Measurements from ENCODE around the gene MYOD1. TPM values are rescaled to one million over a fixed set of nuclear protein-coding genes. Genes with fewer than 3 reads are reported as not detected.

MYOD1 gene
- total RNA-seq (not detected), polyA plus RNA-seq (not detected)
- long read RNA-seq, donor 1: 0 reads
- long read RNA-seq, donor 2: 0 reads
- long read RNA-seq, donor 3: 0 reads
- long read RNA-seq, donor 4: 0 reads
- long read RNA-seq, donor 5: 0 reads
- long read RNA-seq, donor 6: 0 reads
- long read RNA-seq, donor 7: 0 reads
- long read RNA-seq, donor 8: 0 reads
- long read RNA-seq, donor 9: 0 reads
- long read RNA-seq, donor 10: 0 reads

GRCh38 chr11:17719028-17719937, at the start of gene MYOD1:
TSS of gene MYOD1 (plus strand) at chr11:17719571. CDS start at chr11:17719783, 212 bp downstream.
- H3K4me3 ChIP-seq: no peak within 1 kb of the TSS
- DNase-seq: no peak
- H3K27ac ChIP-seq: no peak within 1 kb of the TSS
- H3K4me1 ChIP-seq (replicated peaks in 1 of 2): peaks cover 0 to 5% of the 10 kb centered on the region in 2 donors
- intact Hi-C loops (cut with DNase I): loop anchor here in 1 of 2 donors (10.0 kb wide), 1 partner anchor 124 kb away; no protein-coding TSS in a partner anchor
- no peaks in the 10 kb centered on the region for H3K9me3 ChIP-seq (replicated peaks in 1 of 3)
- H3K27me3 ChIP-seq: peaks cover 60% of the 10 kb centered on the region
- TF ChIP-seq CTCF (IDR thresholded peaks at IDR 0.05) (no peak), POLR2A (IDR thresholded peaks at IDR 0.05) (no peak)
- 2 to 9% (median 3%) methylated on average over 13 to 68 of the region's 68 CpGs for WGBS, 4 donors
- H3K36me3 ChIP-seq (replicated peaks in 1 of 2): no peaks in the 10 kb centered on the region

- WGBS, 4 donors: 73 to 89% (median 81%) methylated on average over 6 to 7 of the region's 7 CpGs
- H3K4me3 ChIP-seq: no peak overlapping the region
- H3K9me3 ChIP-seq (replicated peaks in 1 of 3): no peaks in the 10 kb centered on the region
- no peaks in the 10 kb centered on the region for H3K36me3 ChIP-seq (replicated peaks in 1 of 2)
- intact Hi-C loops (cut with DNase I): no loop called here
- H3K27ac ChIP-seq: no peak overlapping the region
- no peak for DNase-seq
- no peaks in the 10 kb centered on the region for H3K4me1 ChIP-seq (replicated peaks in 1 of 2)
- peaks cover 4% of the 10 kb centered on the region for H3K27me3 ChIP-seq
- TF ChIP-seq POLR2A (IDR thresholded peaks at IDR 0.05) (no peak), CTCF (IDR thresholded peaks at IDR 0.05) (no peak)
Observed at GRCh38 chr11:17672469-17672868, 46.9 kb upstream of the MYOD1 start.

- no peaks in the 10 kb centered on the region for H3K36me3 ChIP-seq (replicated peaks in 1 of 2)
- DNase-seq: no peak
- no peak overlapping the region for H3K4me3 ChIP-seq
- no peaks in the 10 kb centered on the region for H3K4me1 ChIP-seq (replicated peaks in 1 of 2)
- peaks cover 4% of the 10 kb centered on the region for H3K27me3 ChIP-seq
- H3K27ac ChIP-seq: no peak overlapping the region
- intact Hi-C loops (cut with DNase I): no loop called here
- 59 to 80% (median 74%) methylated on average over 1 of the region's 1 CpG for WGBS, 4 donors
- H3K9me3 ChIP-seq (replicated peaks in 1 of 3): no peaks in the 10 kb centered on the region
- TF ChIP-seq CTCF (IDR thresholded peaks at IDR 0.05): no peak
- no peak for TF ChIP-seq POLR2A (IDR thresholded peaks at IDR 0.05)
Observed at GRCh38 chr11:17673951-17674350, 45.4 kb upstream of the MYOD1 start.

- Histone ChIP-seq H3K4me3 (no peak overlapping the region), H3K36me3 (replicated peaks in 1 of 2) (no peaks in the 10 kb centered on the region), H3K9me3 (replicated peaks in 1 of 3) (no peaks in the 10 kb centered on the region), H3K27ac (no peak overlapping the region), H3K27me3 (no peaks in the 10 kb centered on the region), H3K4me1 (replicated peaks in 1 of 2) (no peaks in the 10 kb centered on the region)
- intact Hi-C loops (cut with DNase I): no loop called here
- TF ChIP-seq POLR2A (IDR thresholded peaks at IDR 0.05) (no peak), CTCF (IDR thresholded peaks at IDR 0.05) (no peak)
- no peak for DNase-seq
Observed at GRCh38 chr11:17682848-17683247, 36.5 kb upstream of the MYOD1 start.

Data from adrenal gland (tissue), 19 donors.